Activated CD8-positive, alpha-beta memory T cell treated with anti-CD3 and anti-CD28 coated beads, Interleukin-2, amount 50 U/mL, for 1 hour (primary cell): ENCODE data around the gene DMRTC2.

ENCODE experiments used
- DNase-seq: peaks from one replicate; pipeline ENCODE4 v3.0.0-alpha.2; 2020; ENCODE audit errors: extremely low read depth

The DMRTC2 gene

GRCh38 chr19:41845001-41845050 is at the start of gene DMRTC2:
DMRTC2 (plus strand) TSS chr19:41845042; CDS start chr19:41847429, 2,387 bp downstream.
- no peak for DNase-seq

GRCh38 chr19:41796362-41796761 is 48.5 kb upstream of the DMRTC2 start, which contains the start of gene CEACAM3:
CEACAM3 (plus strand) TSS chr19:41796587; CDS start chr19:41796678, 91 bp downstream.
- DNase-seq = no peak

- DNase-seq = no peak
Measured at GRCh38 chr19:41796901-41797300, 47.9 kb upstream of the DMRTC2 start.

- no peak for DNase-seq
Measured at GRCh38 chr19:41799444-41800000, 45.3 kb upstream of the DMRTC2 start.

- DNase-seq = no peak
Measured at GRCh38 chr19:41801031-41801430, 43.8 kb upstream of the DMRTC2 start.

GRCh38 chr19:41801792-41802211 is 43.0 kb upstream of the DMRTC2 start:
- DNase-seq = no peak

GRCh38 chr19:41802770-41803169 is 42.1 kb upstream of the DMRTC2 start:
- no peak for DNase-seq

GRCh38 chr19:41804336-41804735 is 40.5 kb upstream of the DMRTC2 start:
- DNase-seq = no peak

GRCh38 chr19:41807176-41807575 is 37.7 kb upstream of the DMRTC2 start:
- DNase-seq = no peak

GRCh38 chr19:41808663-41809566 is 35.9 kb upstream of the DMRTC2 start:
- DNase-seq = no peak

GRCh38 chr19:41810301-41810700 is 34.5 kb upstream of the DMRTC2 start:
- DNase-seq = no peak

GRCh38 chr19:41811036-41811435 is 33.8 kb upstream of the DMRTC2 start:
- DNase-seq = no peak

GRCh38 chr19:41811981-41812380 is 32.9 kb upstream of the DMRTC2 start:
- DNase-seq = no peak

- DNase-seq = no peak
Measured at GRCh38 chr19:41813911-41814310, 30.9 kb upstream of the DMRTC2 start.

GRCh38 chr19:41815301-41815700 is 29.5 kb upstream of the DMRTC2 start:
- DNase-seq = no peak

- DNase-seq = no peak
Measured at GRCh38 chr19:41816761-41817160, 28.1 kb upstream of the DMRTC2 start.

- peak; percentile 29 for DNase-seq
Measured at GRCh38 chr19:41821003-41821735, 23.7 kb upstream of the DMRTC2 start.

GRCh38 chr19:41837981-41838708 is 6.7 kb upstream of the DMRTC2 start:
- DNase-seq = no peak

GRCh38 chr19:41839211-41839610 is 5.6 kb upstream of the DMRTC2 start:
- no peak for DNase-seq

- DNase-seq = no peak
Measured at GRCh38 chr19:41843371-41843770, 1.5 kb upstream of the DMRTC2 start.

- no peak for DNase-seq
Measured at GRCh38 chr19:41844601-41845000, 241 bp upstream of the DMRTC2 start, which contains the start of gene LYPD4. LYPD4 (minus strand) TSS chr19:41844683; CDS start chr19:41839285, 5,398 bp downstream.

GRCh38 chr19:41845051-41845590 is 279 bp downstream of the DMRTC2 start:
- DNase-seq = no peak
